Neural cell (in vitro differentiated cells): ENCODE data around the gene FNBP1. TPM values are rescaled to one million over a fixed set of nuclear protein-coding genes. Genes with fewer than 3 reads are reported as not detected.

ENCODE experiments used
- H2AFZ ChIP-seq: fragments of 200-600, 300-800 bp; sonication (generic), shearing (Covaris generic); 2 replicates; pipeline ENCODE4 v1.6.0; 2014; ENCODE audit warnings: low read depth, mild to moderate bottlenecking, antibody characterized with exemption, low read length, moderate library complexity
- H3F3A ChIP-seq: fragments of 200-600 bp; shearing (Covaris generic); 2 replicates; pipeline ENCODE4 v1.6.1; 2016; ENCODE audit warnings: mild to moderate bottlenecking, moderate library complexity, mixed read lengths, antibody characterized with exemption, low read length; ENCODE audit not compliant: insufficient read depth, poor library complexity, severe bottlenecking
- H3K27ac ChIP-seq: fragments of 200-600, 300-800 bp; sonication (generic), shearing (Covaris generic); 2 replicates; pipeline ENCODE4 v1.5.1; 2014; ENCODE audit warnings: mild to moderate bottlenecking, low read length, moderate library complexity
- H3K27me3 ChIP-seq: fragments of 300-800, 200-600 bp; sonication (generic), shearing (Covaris generic); 2 replicates; pipeline ENCODE4 v1.6.0; 2014; ENCODE audit warnings: mild to moderate bottlenecking, low read depth, low read length, moderate library complexity; ENCODE audit not compliant: insufficient read depth
- H3K36me3 ChIP-seq: fragments of 300-800, 200-600 bp; sonication (generic), shearing (Covaris generic); 2 replicates; pipeline ENCODE4 v1.5.1; 2014; ENCODE audit warnings: mild to moderate bottlenecking, antibody characterized with exemption, low read length, moderate library complexity; ENCODE audit not compliant: insufficient read depth
- H3K4me2 ChIP-seq: fragments of 300-800, 200-600 bp; sonication (generic), shearing (Covaris generic); 2 replicates; pipeline ENCODE4 v1.6.0; 2014; ENCODE audit warnings: mild to moderate bottlenecking, low read length
- H3K4me3 ChIP-seq: fragments of 300-800, 200-600 bp; sonication (generic), shearing (Covaris generic); 2 replicates; pipeline ENCODE4 v1.5.1; 2014; ENCODE audit warnings: mild to moderate bottlenecking, low read length, moderate library complexity
- H3K79me2 ChIP-seq: fragments of 200-600 bp; shearing (Covaris generic); replicated peaks from 2 replicates; pipeline ENCODE4 v1.6.0; 2014; ENCODE audit warnings: mild to moderate bottlenecking, low read length, moderate library complexity; ENCODE audit not compliant: insufficient read depth
- H3K9ac ChIP-seq: fragments of 300-800, 200-600 bp; sonication (generic), shearing (Covaris generic); 2 replicates; pipeline ENCODE4 v1.6.1; 2016; ENCODE audit warnings: mild to moderate bottlenecking, low read length, mixed read lengths
- H3K9me2 ChIP-seq: fragments of 200-600 bp; shearing (Covaris generic); 2 replicates; pipeline ENCODE4 v1.6.1; 2016; ENCODE audit warnings: mild to moderate bottlenecking, low read length, mixed read lengths; ENCODE audit not compliant: insufficient read depth
- H3K9me3 ChIP-seq: fragments of 200-600, 300-800 bp; sonication (generic), shearing (Covaris generic); 2 replicates; pipeline ENCODE4 v1.6.1; 2016; ENCODE audit warnings: mild to moderate bottlenecking, mixed run types, low read length, moderate library complexity, mixed read lengths
- H4K20me1 ChIP-seq: fragments of 200-600 bp; shearing (Covaris generic); 2 replicates; pipeline ENCODE4 v1.6.1; 2016; ENCODE audit warnings: mild to moderate bottlenecking, mixed run types; ENCODE audit not compliant: insufficient read depth
- EP300 ChIP-seq: fragments of 450-650 bp; conservative IDR thresholded peaks from 2 replicates; pipeline ENCODE4 v1.6.1; 2014; ENCODE audit warnings: antibody characterized with exemption, mild to moderate bottlenecking, moderate library complexity; ENCODE audit not compliant: poor library complexity, severe bottlenecking
- EZH2 ChIP-seq: fragments of 200-600, 300-800 bp; shearing (Covaris generic), sonication (generic); IDR thresholded peaks from 2 replicates; pipeline ENCODE4 v1.6.1; 2014; ENCODE audit warnings: antibody characterized with exemption, low read length, borderline replicate concordance, mild to moderate bottlenecking; ENCODE audit not compliant: insufficient read depth, poor library complexity, severe bottlenecking
- MXI1 ChIP-seq: fragments of 450-650 bp; conservative IDR thresholded peaks from 2 replicates; pipeline ENCODE4 v1.6.1; 2014; ENCODE audit warnings: antibody characterized with exemption, mild to moderate bottlenecking; ENCODE audit not compliant: poor library complexity, severe bottlenecking
- POLR2AphosphoS5 ChIP-seq: IDR thresholded peaks from 2 replicates; pipeline ENCODE4 v1.6.1; 2012
- RAD21 ChIP-seq: fragments of 450-650 bp; conservative IDR thresholded peaks from 2 replicates; pipeline ENCODE4 v1.6.1; 2014; ENCODE audit warnings: antibody characterized with exemption, mild to moderate bottlenecking, moderate library complexity
- SMC3 ChIP-seq: fragments of 450-650 bp; conservative IDR thresholded peaks from 2 replicates; pipeline ENCODE4 v1.6.1; 2014; ENCODE audit warnings: antibody characterized with exemption, mild to moderate bottlenecking, moderate library complexity; ENCODE audit not compliant: poor library complexity
- TAF1 ChIP-seq: IDR thresholded peaks from 2 replicates; pipeline ENCODE4 v1.6.1; 2012; ENCODE audit warnings: low read depth
- polyA plus RNA-seq: library from polyadenylated mRNA; depleted of rRNA; stranded (reverse); fragments of >200 nt; gene quantifications from 2 replicates; pipeline ENCODE4 v1.2.3, GENCODE V29; 2014
- TF ChIP-seq, protein P1 (sequence below): IDR thresholded peaks from 2 replicates; pipeline ENCODE4 v1.6.1; 2012; ENCODE audit warnings: borderline replicate concordance
- TF ChIP-seq, protein P2 (sequence below): fragments of 450-650 bp; IDR thresholded peaks from 2 replicates; pipeline ENCODE4 v1.5.1; 2014; ENCODE audit warnings: antibody characterized with exemption, mild to moderate bottlenecking, moderate library complexity; ENCODE audit not compliant: poor library complexity, severe bottlenecking

Gene FNBP1
- polyA plus RNA-seq, 1 donor from 2014 or later, result 16.6 TPM

DNA sequence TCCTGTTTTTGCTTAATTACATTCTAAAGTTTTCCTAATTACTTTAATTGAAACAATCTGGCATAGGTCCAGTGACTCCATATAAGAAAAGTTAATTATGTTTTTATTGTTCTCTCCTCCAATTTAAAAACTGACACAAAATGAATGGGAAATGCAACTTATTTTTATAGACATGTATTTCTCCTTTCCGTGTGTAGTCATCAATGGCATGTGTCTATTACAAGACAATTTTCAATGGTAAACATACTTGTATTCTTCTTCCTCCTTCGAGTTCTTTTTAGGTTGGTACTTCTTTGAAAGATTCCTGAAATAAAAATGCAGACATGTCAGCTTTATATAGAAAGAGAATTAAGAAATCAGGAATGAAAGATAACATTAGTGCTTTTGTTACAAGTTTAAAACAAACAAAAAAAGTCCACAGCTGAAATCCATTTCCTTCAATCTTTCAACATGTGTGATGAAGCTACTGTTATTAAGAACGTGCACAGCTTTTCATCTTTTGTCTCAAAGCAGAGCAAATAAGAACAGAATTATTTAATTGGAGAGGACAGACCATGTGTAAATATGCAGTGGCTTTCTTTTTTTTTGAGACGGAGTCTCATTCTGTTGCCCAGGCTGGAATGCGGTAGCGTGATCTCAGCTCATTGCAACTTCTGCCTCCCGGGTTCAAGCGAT lies 63.8 kb downstream of the FNBP1 start:
- no peaks in the 10 kb centered on the region for H3F3A ChIP-seq
- no peaks in the 10 kb centered on the region for H3K79me2 ChIP-seq
- H3K27me3 ChIP-seq, result no peaks in the 10 kb centered on the region
- H3K36me3 ChIP-seq, result no peaks in the 10 kb centered on the region
- no peak overlapping the region for H2AFZ ChIP-seq
- TF ChIP-seq EP300 (no peak), TAF1 (no peak), POLR2AphosphoS5 (no peak)
- TF ChIP-seq, protein P1, sequence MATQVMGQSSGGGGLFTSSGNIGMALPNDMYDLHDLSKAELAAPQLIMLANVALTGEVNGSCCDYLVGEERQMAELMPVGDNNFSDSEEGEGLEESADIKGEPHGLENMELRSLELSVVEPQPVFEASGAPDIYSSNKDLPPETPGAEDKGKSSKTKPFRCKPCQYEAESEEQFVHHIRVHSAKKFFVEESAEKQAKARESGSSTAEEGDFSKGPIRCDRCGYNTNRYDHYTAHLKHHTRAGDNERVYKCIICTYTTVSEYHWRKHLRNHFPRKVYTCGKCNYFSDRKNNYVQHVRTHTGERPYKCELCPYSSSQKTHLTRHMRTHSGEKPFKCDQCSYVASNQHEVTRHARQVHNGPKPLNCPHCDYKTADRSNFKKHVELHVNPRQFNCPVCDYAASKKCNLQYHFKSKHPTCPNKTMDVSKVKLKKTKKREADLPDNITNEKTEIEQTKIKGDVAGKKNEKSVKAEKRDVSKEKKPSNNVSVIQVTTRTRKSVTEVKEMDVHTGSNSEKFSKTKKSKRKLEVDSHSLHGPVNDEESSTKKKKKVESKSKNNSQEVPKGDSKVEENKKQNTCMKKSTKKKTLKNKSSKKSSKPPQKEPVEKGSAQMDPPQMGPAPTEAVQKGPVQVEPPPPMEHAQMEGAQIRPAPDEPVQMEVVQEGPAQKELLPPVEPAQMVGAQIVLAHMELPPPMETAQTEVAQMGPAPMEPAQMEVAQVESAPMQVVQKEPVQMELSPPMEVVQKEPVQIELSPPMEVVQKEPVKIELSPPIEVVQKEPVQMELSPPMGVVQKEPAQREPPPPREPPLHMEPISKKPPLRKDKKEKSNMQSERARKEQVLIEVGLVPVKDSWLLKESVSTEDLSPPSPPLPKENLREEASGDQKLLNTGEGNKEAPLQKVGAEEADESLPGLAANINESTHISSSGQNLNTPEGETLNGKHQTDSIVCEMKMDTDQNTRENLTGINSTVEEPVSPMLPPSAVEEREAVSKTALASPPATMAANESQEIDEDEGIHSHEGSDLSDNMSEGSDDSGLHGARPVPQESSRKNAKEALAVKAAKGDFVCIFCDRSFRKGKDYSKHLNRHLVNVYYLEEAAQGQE, result no peak
- TF ChIP-seq, protein P2, sequence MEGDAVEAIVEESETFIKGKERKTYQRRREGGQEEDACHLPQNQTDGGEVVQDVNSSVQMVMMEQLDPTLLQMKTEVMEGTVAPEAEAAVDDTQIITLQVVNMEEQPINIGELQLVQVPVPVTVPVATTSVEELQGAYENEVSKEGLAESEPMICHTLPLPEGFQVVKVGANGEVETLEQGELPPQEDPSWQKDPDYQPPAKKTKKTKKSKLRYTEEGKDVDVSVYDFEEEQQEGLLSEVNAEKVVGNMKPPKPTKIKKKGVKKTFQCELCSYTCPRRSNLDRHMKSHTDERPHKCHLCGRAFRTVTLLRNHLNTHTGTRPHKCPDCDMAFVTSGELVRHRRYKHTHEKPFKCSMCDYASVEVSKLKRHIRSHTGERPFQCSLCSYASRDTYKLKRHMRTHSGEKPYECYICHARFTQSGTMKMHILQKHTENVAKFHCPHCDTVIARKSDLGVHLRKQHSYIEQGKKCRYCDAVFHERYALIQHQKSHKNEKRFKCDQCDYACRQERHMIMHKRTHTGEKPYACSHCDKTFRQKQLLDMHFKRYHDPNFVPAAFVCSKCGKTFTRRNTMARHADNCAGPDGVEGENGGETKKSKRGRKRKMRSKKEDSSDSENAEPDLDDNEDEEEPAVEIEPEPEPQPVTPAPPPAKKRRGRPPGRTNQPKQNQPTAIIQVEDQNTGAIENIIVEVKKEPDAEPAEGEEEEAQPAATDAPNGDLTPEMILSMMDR, result no peak
- H3K27ac ChIP-seq, result no peak overlapping the region
- H4K20me1 ChIP-seq, result no peaks in the 10 kb centered on the region
- no peak overlapping the region for H3K4me3 ChIP-seq
- no peak overlapping the region for H3K9ac ChIP-seq
- no peaks in the 10 kb centered on the region for H3K9me3 ChIP-seq
- no peaks in the 10 kb centered on the region for H3K9me2 ChIP-seq
- H3K4me2 ChIP-seq, result no peak overlapping the region

DNA sequence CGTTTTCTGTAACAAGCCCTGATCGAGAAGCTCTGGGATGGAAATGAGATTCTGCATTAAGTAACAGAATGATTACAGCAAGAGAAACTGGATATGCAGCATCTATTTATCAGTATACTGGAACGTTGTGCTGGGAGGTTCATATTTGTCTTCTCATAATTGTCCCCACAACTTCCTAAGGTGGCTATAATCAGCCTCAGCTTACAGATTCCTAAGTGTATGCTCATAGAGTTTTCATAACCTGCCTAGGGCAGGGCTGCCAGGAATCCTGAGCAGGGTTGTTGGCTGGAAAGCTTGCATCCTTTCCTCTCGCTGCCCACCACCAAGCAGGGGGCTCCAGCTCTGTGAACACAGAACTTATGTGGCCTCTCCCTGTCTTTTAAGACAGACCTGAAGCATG lies 70.2 kb downstream of the FNBP1 start:
- TF ChIP-seq EP300 (no peak), POLR2AphosphoS5 (no peak), SMC3 (no peak), EZH2 (no peak), MXI1 (no peak), RAD21 (no peak), TAF1 (no peak)
- TF ChIP-seq, protein P2, result no peak
- TF ChIP-seq, protein P1, result no peak
- H2AFZ ChIP-seq, result no peak overlapping the region
- H3K9me3 ChIP-seq, result no peaks in the 10 kb centered on the region
- H3K4me3 ChIP-seq, result no peak overlapping the region
- H3K27ac ChIP-seq, result no peak overlapping the region
- no peaks in the 10 kb centered on the region for H3K27me3 ChIP-seq
- no peaks in the 10 kb centered on the region for H3F3A ChIP-seq
- no peaks in the 10 kb centered on the region for H3K79me2 ChIP-seq
- H3K9ac ChIP-seq, result no peak overlapping the region
- H4K20me1 ChIP-seq, result no peaks in the 10 kb centered on the region
- H3K4me2 ChIP-seq, result no peak overlapping the region
- H3K36me3 ChIP-seq, result no peaks in the 10 kb centered on the region
- no peaks in the 10 kb centered on the region for H3K9me2 ChIP-seq
